ENCODE measurements around the gene CRISP2.

CRISP2 gene

GRCh38 chr6:49646130-49646824 is 67.1 kb downstream of the CRISP2 start:
- ATAC-seq: no peak
- TF ChIP-seq ZNF565 (CRISPR knock-in tag; conservative IDR thresholded peaks at IDR 0.05; ENCODE audit: low read depth) (no peak), GLIS3 (CRISPR knock-in tag; IDR thresholded peaks at IDR 0.05) (no peak), PATZ1 (CRISPR knock-in tag; IDR thresholded peaks at IDR 0.05; ENCODE audit: borderline replicate concordance) (no peak), ESRRG (CRISPR knock-in tag; IDR thresholded peaks at IDR 0.05) (no peak), TOX (CRISPR knock-in tag; IDR thresholded peaks at IDR 0.05; ENCODE audit: borderline replicate concordance) (no peak), SNAI2 (CRISPR knock-in tag; IDR thresholded peaks at IDR 0.05) (no peak), ARNTL (CRISPR knock-in tag; IDR thresholded peaks at IDR 0.05; ENCODE audit: borderline replicate concordance, low read depth) (no peak), ISL1 (CRISPR knock-in tag; IDR thresholded peaks at IDR 0.05) (no peak), BACH2 (CRISPR knock-in tag; IDR thresholded peaks at IDR 0.05; ENCODE audit: borderline replicate concordance) (no peak), PPARA (CRISPR knock-in tag; IDR thresholded peaks at IDR 0.05; ENCODE audit: borderline replicate concordance) (no peak), OSR1 (CRISPR knock-in tag; IDR thresholded peaks at IDR 0.05) (no peak), RARB (CRISPR knock-in tag; IDR thresholded peaks at IDR 0.05) (no peak), ZFP30 (CRISPR knock-in tag; IDR thresholded peaks at IDR 0.05) (no peak), CREB5 (CRISPR knock-in tag; IDR thresholded peaks at IDR 0.05; ENCODE audit: low read depth) (no peak)
- TF ChIP-seq, protein P1, sequence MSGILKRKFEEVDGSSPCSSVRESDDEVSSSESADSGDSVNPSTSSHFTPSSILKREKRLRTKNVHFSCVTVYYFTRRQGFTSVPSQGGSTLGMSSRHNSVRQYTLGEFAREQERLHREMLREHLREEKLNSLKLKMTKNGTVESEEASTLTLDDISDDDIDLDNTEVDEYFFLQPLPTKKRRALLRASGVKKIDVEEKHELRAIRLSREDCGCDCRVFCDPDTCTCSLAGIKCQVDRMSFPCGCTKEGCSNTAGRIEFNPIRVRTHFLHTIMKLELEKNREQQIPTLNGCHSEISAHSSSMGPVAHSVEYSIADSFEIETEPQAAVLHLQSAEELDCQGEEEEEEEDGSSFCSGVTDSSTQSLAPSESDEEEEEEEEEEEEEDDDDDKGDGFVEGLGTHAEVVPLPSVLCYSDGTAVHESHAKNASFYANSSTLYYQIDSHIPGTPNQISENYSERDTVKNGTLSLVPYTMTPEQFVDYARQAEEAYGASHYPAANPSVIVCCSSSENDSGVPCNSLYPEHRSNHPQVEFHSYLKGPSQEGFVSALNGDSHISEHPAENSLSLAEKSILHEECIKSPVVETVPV (CRISPR knock-in tag; IDR thresholded peaks at IDR 0.05): no peak
- TF ChIP-seq, protein P2, sequence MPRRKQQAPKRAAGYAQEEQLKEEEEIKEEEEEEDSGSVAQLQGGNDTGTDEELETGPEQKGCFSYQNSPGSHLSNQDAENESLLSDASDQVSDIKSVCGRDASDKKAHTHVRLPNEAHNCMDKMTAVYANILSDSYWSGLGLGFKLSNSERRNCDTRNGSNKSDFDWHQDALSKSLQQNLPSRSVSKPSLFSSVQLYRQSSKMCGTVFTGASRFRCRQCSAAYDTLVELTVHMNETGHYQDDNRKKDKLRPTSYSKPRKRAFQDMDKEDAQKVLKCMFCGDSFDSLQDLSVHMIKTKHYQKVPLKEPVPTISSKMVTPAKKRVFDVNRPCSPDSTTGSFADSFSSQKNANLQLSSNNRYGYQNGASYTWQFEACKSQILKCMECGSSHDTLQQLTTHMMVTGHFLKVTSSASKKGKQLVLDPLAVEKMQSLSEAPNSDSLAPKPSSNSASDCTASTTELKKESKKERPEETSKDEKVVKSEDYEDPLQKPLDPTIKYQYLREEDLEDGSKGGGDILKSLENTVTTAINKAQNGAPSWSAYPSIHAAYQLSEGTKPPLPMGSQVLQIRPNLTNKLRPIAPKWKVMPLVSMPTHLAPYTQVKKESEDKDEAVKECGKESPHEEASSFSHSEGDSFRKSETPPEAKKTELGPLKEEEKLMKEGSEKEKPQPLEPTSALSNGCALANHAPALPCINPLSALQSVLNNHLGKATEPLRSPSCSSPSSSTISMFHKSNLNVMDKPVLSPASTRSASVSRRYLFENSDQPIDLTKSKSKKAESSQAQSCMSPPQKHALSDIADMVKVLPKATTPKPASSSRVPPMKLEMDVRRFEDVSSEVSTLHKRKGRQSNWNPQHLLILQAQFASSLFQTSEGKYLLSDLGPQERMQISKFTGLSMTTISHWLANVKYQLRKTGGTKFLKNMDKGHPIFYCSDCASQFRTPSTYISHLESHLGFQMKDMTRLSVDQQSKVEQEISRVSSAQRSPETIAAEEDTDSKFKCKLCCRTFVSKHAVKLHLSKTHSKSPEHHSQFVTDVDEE (CRISPR knock-in tag; IDR thresholded peaks at IDR 0.05): no peak

DNA sequence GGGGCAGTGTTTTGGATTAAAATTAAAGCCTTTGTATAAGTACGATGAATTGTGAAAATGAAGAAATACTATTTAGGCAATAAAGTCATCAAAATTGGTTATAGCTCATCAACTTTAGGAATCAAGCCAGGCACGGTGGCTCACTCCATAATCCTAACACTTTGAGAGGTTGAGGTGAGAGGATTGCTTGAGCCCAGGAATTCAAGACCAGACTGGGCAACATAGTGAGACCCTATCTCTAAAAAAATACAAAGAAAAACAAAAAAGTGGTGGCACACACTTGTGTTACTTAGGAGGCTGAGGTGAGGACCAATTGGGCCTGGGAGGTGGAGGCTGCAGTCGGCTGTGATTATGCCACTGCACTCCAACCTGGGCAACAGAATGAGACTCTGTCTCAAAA is 68.2 kb downstream of the CRISP2 start:
- ATAC-seq: no peak
- TF ChIP-seq ESRRG (CRISPR knock-in tag; IDR thresholded peaks at IDR 0.05) (no peak), ZNF70 (CRISPR knock-in tag; IDR thresholded peaks at IDR 0.05) (no peak), RARB (CRISPR knock-in tag; IDR thresholded peaks at IDR 0.05) (no peak), PATZ1 (CRISPR knock-in tag; IDR thresholded peaks at IDR 0.05; ENCODE audit: borderline replicate concordance) (no peak), GLIS3 (CRISPR knock-in tag; IDR thresholded peaks at IDR 0.05) (no peak), ZFP30 (CRISPR knock-in tag; IDR thresholded peaks at IDR 0.05) (no peak), OSR1 (CRISPR knock-in tag; IDR thresholded peaks at IDR 0.05) (no peak), PPARA (CRISPR knock-in tag; IDR thresholded peaks at IDR 0.05; ENCODE audit: borderline replicate concordance) (no peak), ZC3H10 (CRISPR knock-in tag; IDR thresholded peaks at IDR 0.05) (no peak), SNAI2 (CRISPR knock-in tag; IDR thresholded peaks at IDR 0.05) (no peak)

Data from SK-N-SH treated with all-trans-retinoic acid at 6 μM for 48 hours (cell line).